Loucy (cell line): ENCODE data around the gene AFF3.

Experiments used
- H2AFZ ChIP-seq: fragments of 200-600 bp; sonication (generic); 2 replicates; pipeline ENCODE4 v1.6.0; 2016; ENCODE audit warnings: antibody characterized with exemption, mild to moderate bottlenecking, low read length, moderate library complexity
- H3F3A ChIP-seq: fragments of 200-600 bp; 2 replicates; pipeline ENCODE4 v1.6.0; 2016; ENCODE audit warnings: antibody characterized with exemption, low read depth, mild to moderate bottlenecking
- H3K27me3 ChIP-seq: fragments of 200-600 bp; sonication (generic); 2 replicates; pipeline ENCODE4 v1.6.1; 2014; ENCODE audit warnings: low read length, mild to moderate bottlenecking; ENCODE audit not compliant: insufficient read depth, poor library complexity, severe bottlenecking
- H3K36me3 ChIP-seq: fragments of 200-600 bp; sonication (generic); 2 replicates; pipeline ENCODE4 v1.6.1; 2016; ENCODE audit warnings: low read length; ENCODE audit not compliant: insufficient read depth
- H3K4me1 ChIP-seq: fragments of 200-600 bp; sonication (generic); 2 replicates; pipeline ENCODE4 v1.5.1; 2014; ENCODE audit warnings: low read length, mild to moderate bottlenecking; ENCODE audit not compliant: insufficient read depth, poor library complexity, severe bottlenecking
- H3K4me2 ChIP-seq: fragments of 200-600 bp; sonication (generic); 2 replicates; pipeline ENCODE4 v1.6.0; 2014; ENCODE audit warnings: antibody characterized with exemption, low read length, low read depth, mild to moderate bottlenecking; ENCODE audit not compliant: poor library complexity, severe bottlenecking
- H3K4me3 ChIP-seq: fragments of 200-600 bp; sonication (generic); 2 replicates; pipeline ENCODE4 v1.5.1; 2014; ENCODE audit warnings: low read length, mild to moderate bottlenecking, mixed read lengths; ENCODE audit not compliant: poor library complexity, severe bottlenecking
- H3K79me2 ChIP-seq: fragments of 200-600 bp; sonication (generic); 2 replicates; pipeline ENCODE4 v1.6.1; 2014; ENCODE audit warnings: low read length; ENCODE audit not compliant: insufficient read depth
- H3K9ac ChIP-seq: fragments of 200-600 bp; sonication (generic); 2 replicates; pipeline ENCODE4 v1.6.0; 2014; ENCODE audit warnings: mild to moderate bottlenecking, low read depth, low read length, moderate library complexity; ENCODE audit not compliant: poor library complexity, severe bottlenecking
- H3K9me2 ChIP-seq: fragments of 200-600 bp; sonication (generic); replicated peaks from 2 replicates; pipeline ENCODE4 v1.6.1; 2016; ENCODE audit warnings: low read depth, low read length, mixed read lengths
- H3K9me3 ChIP-seq: fragments of 200-600 bp; sonication (generic); 2 replicates; pipeline ENCODE4 v1.6.1; 2014; ENCODE audit warnings: mild to moderate bottlenecking, antibody characterized with exemption, low read length, low read depth; ENCODE audit not compliant: insufficient read depth
- H4K20me1 ChIP-seq: fragments of 200-600 bp; sonication (generic); 2 replicates; pipeline ENCODE4 v1.6.0; 2014; ENCODE audit warnings: antibody characterized with exemption, low read length, mild to moderate bottlenecking; ENCODE audit not compliant: insufficient read depth, poor library complexity, severe bottlenecking
- CTCF ChIP-seq: fragments of 200-600 bp; sonication (generic); conservative IDR thresholded peaks from 2 replicates; pipeline ENCODE4 v1.5.1; 2014; ENCODE audit warnings: mild to moderate bottlenecking, antibody characterized with exemption, low read length
- EZH2phosphoT487 ChIP-seq: fragments of 200-600 bp; IDR thresholded peaks from 2 replicates; pipeline ENCODE4 v1.6.1; 2018; ENCODE audit warnings: antibody characterized with exemption, mild to moderate bottlenecking, moderate library complexity, borderline replicate concordance

Gene AFF3

GRCh38 chr2:100070078-100070477, 72.3 kb downstream of the AFF3 start:
- H4K20me1 ChIP-seq: no peaks in the 10 kb centered on the region
- H3K4me2 ChIP-seq: no peak overlapping the region
- H3F3A ChIP-seq: no peaks in the 10 kb centered on the region
- H3K9me3 ChIP-seq: no peaks in the 10 kb centered on the region
- no peaks in the 10 kb centered on the region for H3K36me3 ChIP-seq
- H3K9me2 ChIP-seq: no peaks in the 10 kb centered on the region
- peaks cover 51% of the 10 kb centered on the region for H3K4me1 ChIP-seq
- no peak for TF ChIP-seq EZH2phosphoT487
- no peak for TF ChIP-seq CTCF
- no peak overlapping the region for H3K9ac ChIP-seq
- H3K27me3 ChIP-seq: no peaks in the 10 kb centered on the region
- H3K4me3 ChIP-seq: no peak overlapping the region
- H3K79me2 ChIP-seq: no peaks in the 10 kb centered on the region
- no peak overlapping the region for H2AFZ ChIP-seq

DNA sequence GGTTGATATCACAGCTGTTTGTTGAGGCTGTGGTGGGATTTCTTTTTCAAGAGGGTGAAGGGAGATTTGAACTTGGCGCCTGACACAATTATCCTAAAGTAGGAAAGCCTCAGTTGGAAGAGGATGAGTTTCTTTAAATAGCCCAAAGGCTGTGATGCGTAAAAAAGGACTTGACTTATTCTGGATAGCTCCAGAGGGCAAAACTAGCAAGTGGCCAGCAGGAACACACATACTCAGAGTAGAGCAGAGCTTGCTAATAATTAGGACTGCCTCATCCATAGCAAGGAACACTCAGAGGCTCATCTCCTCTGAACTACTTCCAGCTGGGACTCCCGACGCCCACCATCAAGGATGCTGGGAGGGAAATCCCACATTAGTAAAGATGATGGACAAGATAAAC, 74.0 kb downstream of the AFF3 start:
- peaks cover 61% of the 10 kb centered on the region for H3K4me1 ChIP-seq
- 0 out of 2 replicates have a peak, but pooled peaks cover 3% of the 10 kb centered on the region for H3F3A ChIP-seq
- no peak for TF ChIP-seq EZH2phosphoT487
- TF ChIP-seq CTCF: no peak
- H3K36me3 ChIP-seq: no peaks in the 10 kb centered on the region
- no peak overlapping the region for H3K4me2 ChIP-seq
- no peak overlapping the region for H2AFZ ChIP-seq
- H3K9me2 ChIP-seq: no peaks in the 10 kb centered on the region
- H3K9ac ChIP-seq: no peak overlapping the region
- H3K4me3 ChIP-seq: no peak overlapping the region
- H3K79me2 ChIP-seq: no peaks in the 10 kb centered on the region
- H4K20me1 ChIP-seq: no peaks in the 10 kb centered on the region
- H3K27me3 ChIP-seq: no peaks in the 10 kb centered on the region
- no peaks in the 10 kb centered on the region for H3K9me3 ChIP-seq

- H3K79me2 ChIP-seq: no peaks in the 10 kb centered on the region
- no peaks in the 10 kb centered on the region for H3K9me3 ChIP-seq
- no peaks in the 10 kb centered on the region for H3K36me3 ChIP-seq
- H3K27me3 ChIP-seq: no peaks in the 10 kb centered on the region
- H3K4me1 ChIP-seq: peaks cover 61% of the 10 kb centered on the region
- no peak overlapping the region for H2AFZ ChIP-seq
- H3K4me3 ChIP-seq: no peak overlapping the region
- TF ChIP-seq CTCF (no peak), EZH2phosphoT487 (no peak)
- 0 out of 2 replicates have a peak, but pooled peaks cover 3% of the 10 kb centered on the region for H3F3A ChIP-seq
- no peak overlapping the region for H3K9ac ChIP-seq
- no peak overlapping the region for H3K4me2 ChIP-seq
- H3K9me2 ChIP-seq: no peaks in the 10 kb centered on the region
- no peaks in the 10 kb centered on the region for H4K20me1 ChIP-seq
Observed at GRCh38 chr2:100067784-100068183, 74.6 kb downstream of the AFF3 start.
